Muscle layer of duodenum (tissue), 2 donors: ENCODE data around the gene BSCL2.
"Not testable (repeated sequence)": the region's sequence is repeated elsewhere in the genome, so short reads cannot be mapped to it uniquely, and the experiment has no call there.

ENCODE experiments used
- H3K27ac ChIP-seq: one replicate; pipeline ENCODE4 v1.7.0; 2013; ENCODE audit warnings: mild to moderate bottlenecking, low read length
- H3K27me3 ChIP-seq: one replicate; pipeline ENCODE4 v1.7.0; 2013; ENCODE audit warnings: low read depth, mild to moderate bottlenecking, control low read depth, low read length
- H3K36me3 ChIP-seq, 2 donors: one replicate each; pipeline ENCODE4 v1.7.0; 2013; ENCODE audit warnings: low read length in 2 of 2, control low read depth in 1 of 2, mild to moderate bottlenecking in 1 of 2; ENCODE audit not compliant: insufficient read depth in 2 of 2, control insufficient read depth in 1 of 2
- H3K4me1 ChIP-seq, 2 donors: one replicate each; pipeline ENCODE4 v1.7.0; 2013; ENCODE audit warnings: low read length in 2 of 2, mild to moderate bottlenecking in 2 of 2, control low read depth in 1 of 2, moderate library complexity in 1 of 2; ENCODE audit not compliant: insufficient read depth in 2 of 2, control insufficient read depth in 1 of 2
- H3K4me3 ChIP-seq, 2 donors: one replicate each; pipeline ENCODE4 v1.7.0; 2013; ENCODE audit warnings: low read length in 2 of 2, low read depth in 1 of 2, mild to moderate bottlenecking in 1 of 2
- H3K9me3 ChIP-seq, 2 donors: one replicate each; pipeline ENCODE4 v1.7.0; 2013; ENCODE audit warnings: low read length in 2 of 2, control low read depth in 1 of 2, mild to moderate bottlenecking in 1 of 2; ENCODE audit not compliant: control insufficient read depth in 1 of 2
- donor health status: healthy.

Gene BSCL2

DNA sequence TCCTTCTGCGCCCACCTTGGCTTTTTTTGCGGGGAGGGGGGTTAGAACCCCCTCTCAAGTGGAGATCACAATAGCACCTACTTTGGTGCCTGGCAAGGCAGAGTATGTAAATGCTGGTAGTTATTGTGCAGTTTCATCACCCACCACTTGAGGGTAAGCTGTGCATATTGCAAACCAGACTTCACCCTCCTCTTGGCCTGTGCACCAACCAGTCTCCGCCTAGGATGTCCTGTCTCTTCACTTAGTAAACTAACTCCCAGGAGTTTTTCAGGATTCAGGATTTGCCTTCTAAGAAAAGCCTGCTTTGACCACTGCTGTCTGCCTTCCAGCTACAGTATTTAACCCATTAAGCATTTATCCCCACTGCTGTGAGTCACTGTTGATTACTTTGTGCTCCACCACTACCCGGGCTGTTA lies 26.4 kb downstream of the BSCL2 start:
- no peaks in the 10 kb centered on the region for H3K27me3 ChIP-seq
- peaks cover 13 to 19% of the 10 kb centered on the region in 2 donors for H3K36me3 ChIP-seq
- H3K27ac ChIP-seq: no peak overlapping the region
- H3K4me1 ChIP-seq: peaks cover 6 to 26% of the 10 kb centered on the region in 2 donors
- no peak overlapping the region for H3K4me3 ChIP-seq
- no peaks in the 10 kb centered on the region for H3K9me3 ChIP-seq

DNA sequence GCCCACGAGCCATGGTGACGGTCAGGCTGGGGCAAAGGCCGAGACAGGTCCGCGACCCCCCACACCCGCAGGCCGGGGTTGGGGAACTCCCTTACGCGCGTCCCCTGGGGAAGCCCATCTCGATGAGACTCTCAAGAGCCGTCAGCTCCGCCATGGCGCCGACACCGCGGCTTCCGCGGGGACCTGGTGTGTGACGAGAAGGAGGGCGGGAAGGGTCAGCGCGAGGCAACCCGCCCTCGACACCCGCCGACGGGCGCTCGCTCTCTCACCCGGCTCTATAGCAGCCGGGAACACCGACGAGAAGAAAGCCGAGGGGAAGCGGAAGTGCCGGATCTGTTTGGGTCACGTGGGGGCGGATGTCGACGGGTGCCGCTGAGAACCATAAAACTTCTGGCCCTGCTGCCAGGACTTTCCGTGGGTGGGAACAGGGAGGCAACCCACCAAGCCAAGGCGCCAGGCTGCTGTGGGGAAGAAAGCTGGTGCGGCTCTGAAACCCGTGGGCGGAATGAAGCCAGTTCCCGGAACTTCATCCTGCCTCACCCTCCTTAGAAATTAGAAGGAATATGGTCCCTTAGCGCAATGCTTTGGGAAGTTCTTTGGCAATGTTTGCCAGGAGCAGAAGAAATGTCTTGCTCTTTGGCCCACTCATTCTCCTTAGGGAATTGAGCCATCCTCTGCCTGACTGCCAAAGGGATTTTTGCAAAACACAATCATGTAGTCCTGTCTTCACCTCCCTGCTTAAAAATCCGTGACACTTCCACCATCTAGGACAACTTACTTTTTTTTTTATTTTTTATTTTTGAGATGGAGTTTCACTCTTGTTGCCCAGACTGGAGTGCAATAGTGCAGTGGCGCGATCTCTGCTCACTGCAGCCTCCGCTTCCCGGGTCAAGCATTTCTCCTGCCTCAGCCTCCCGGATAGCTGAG lies 28.2 kb downstream of the BSCL2 start, which contains the start of gene UBXN1:
Gene UBXN1, minus strand, starts transcription at position 304 of the 927 bp plus-strand sequence. Its CDS starts 150 bp downstream, at position 154.
- Histone ChIP-seq H3K4me3 (peak within 1 kb of the TSS; percentile 84 to 96), H3K36me3 (peaks cover 13 to 24% of the 10 kb centered on the region in 2 donors), H3K27ac (peak within 1 kb of the TSS; percentile 83), H3K27me3 (no peaks in the 10 kb centered on the region), H3K9me3 (no peaks in the 10 kb centered on the region), H3K4me1 (peaks cover 6 to 26% of the 10 kb centered on the region in 2 donors)

DNA sequence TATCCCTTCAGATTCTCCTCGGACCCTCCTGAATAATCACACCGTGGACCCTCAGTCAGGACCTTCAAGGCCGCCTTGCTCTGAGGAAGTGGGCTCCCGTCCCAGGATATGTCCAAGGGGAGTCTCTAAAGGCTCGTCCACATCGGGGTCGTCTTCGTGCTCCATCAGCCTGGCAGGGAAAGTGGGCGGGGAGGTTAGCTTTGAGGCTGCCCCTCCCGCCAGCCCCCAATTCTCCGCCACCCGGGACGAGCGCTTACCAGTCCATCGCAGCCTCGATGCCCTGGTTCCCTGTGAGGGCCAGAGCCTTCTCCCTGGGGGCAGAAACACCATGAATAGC lies 28.8 kb downstream of the BSCL2 start:
- H3K4me3 ChIP-seq: peak overlapping the region; percentile 84 to 96
- peak overlapping the region; percentile 83 for H3K27ac ChIP-seq
- peaks cover 13 to 24% of the 10 kb centered on the region in 2 donors for H3K36me3 ChIP-seq
- no peaks in the 10 kb centered on the region for H3K9me3 ChIP-seq
- peaks cover 6 to 29% of the 10 kb centered on the region in 2 donors for H3K4me1 ChIP-seq
- no peaks in the 10 kb centered on the region for H3K27me3 ChIP-seq

DNA sequence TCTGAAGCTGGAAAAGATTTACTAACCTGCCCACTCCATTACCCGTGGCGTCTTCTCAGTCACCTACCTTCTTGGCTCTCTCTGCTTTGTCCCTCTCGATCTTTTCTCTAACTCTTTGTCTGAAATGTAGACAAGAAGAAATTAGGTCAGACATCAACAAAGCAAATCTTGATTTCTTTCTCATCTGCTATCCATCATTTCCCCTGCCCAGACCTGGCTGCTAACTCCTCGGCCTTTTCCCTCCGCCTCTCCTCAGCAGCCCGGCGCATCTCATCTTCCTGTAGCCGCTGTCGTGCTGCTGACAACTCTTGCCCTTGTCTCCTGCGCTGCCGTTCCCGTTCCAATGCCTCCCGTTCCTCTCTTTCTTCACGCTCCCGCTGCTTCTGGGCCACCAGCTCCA lies 29.5 kb downstream of the BSCL2 start:
- H3K27ac ChIP-seq: peak overlapping the region; percentile 83
- peaks cover 6 to 35% of the 10 kb centered on the region in 2 donors for H3K4me1 ChIP-seq
- H3K27me3 ChIP-seq: no peaks in the 10 kb centered on the region
- peak overlapping the region; percentile 84 to 96 for H3K4me3 ChIP-seq
- H3K9me3 ChIP-seq: no peaks in the 10 kb centered on the region
- H3K36me3 ChIP-seq: peaks cover 13 to 24% of the 10 kb centered on the region in 2 donors

DNA sequence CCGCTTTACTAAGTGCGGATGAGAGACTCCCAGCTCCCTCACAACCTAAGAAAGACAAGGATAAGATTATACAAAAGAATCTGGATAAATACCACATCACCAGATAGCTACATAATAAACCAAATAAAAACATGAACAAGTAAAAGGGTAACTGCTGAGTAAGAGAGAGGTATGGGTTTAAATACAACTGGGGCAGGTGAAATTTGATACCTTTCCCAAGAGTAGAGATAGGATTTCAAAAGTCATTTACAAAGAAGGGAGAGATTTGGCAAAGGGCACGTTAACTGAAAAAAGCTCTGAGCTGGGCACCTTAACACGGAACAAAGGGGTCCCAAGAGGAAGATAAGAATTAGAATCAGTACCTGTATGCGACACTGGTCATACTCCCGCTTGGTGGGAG lies 30.1 kb downstream of the BSCL2 start:
- no peak overlapping the region for H3K4me3 ChIP-seq

DNA sequence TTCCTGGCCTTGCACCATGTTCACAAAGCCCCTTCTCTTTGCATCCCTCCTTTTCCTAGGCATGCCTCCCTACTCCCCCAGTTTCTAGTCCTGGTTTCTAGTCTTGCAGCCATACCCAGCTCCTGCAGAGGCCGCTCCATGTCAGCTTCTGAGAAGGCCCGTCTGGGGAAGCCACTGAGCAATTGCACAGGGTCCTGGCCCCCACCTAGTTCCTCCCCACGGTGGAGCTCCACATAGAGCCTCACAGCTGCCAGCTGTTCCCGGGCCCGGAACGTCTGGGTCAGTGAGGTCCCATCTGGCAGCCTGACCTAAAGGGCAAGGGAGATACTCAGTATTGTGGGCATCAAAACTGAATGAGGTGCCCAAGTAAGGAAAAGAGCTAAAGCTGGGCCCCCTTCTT lies 30.5 kb downstream of the BSCL2 start:
- Histone ChIP-seq H3K9me3 (no peaks in the 10 kb centered on the region), H3K4me1 (peaks cover 6 to 41% of the 10 kb centered on the region in 2 donors), H3K27me3 (no peaks in the 10 kb centered on the region), H3K27ac (no peak overlapping the region), H3K36me3 (peaks cover 13 to 24% of the 10 kb centered on the region in 2 donors), H3K4me3 (no peak overlapping the region)

More for the DNA sequence above, 30.1 kb downstream of the BSCL2 start:
- Histone ChIP-seq H3K27ac (no peak overlapping the region), H3K9me3 (no peaks in the 10 kb centered on the region), H3K27me3 (no peaks in the 10 kb centered on the region), H3K4me1 (peaks cover 6 to 41% of the 10 kb centered on the region in 2 donors), H3K36me3 (peaks cover 13 to 24% of the 10 kb centered on the region in 2 donors)

DNA sequence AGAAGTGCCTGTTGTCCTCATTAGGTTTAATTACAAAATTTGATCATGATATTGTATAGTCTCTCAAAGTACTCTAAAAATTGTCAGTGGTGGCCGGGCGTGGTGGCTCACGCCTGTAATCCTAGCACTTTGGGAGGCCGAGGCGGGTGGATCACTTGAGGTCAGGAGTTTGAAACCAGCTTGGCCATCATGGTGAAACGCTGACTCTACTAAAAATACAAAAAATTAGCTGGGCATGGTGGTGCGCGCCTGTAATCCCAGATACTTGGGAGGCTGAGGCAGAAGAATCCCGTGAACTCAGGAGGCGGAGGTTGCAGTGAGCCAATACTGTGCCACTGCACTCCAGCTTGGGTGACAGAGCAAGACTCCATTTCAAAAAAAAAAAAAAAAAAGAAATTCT lies 31.8 kb downstream of the BSCL2 start:
- Histone ChIP-seq H3K4me1 (peaks cover 6 to 47% of the 10 kb centered on the region in 2 donors), H3K36me3 (peaks cover 13 to 24% of the 10 kb centered on the region in 2 donors)
- H3K27me3 ChIP-seq, H3K27ac ChIP-seq, H3K4me3 ChIP-seq, H3K9me3 ChIP-seq: not testable (repeated sequence)

DNA sequence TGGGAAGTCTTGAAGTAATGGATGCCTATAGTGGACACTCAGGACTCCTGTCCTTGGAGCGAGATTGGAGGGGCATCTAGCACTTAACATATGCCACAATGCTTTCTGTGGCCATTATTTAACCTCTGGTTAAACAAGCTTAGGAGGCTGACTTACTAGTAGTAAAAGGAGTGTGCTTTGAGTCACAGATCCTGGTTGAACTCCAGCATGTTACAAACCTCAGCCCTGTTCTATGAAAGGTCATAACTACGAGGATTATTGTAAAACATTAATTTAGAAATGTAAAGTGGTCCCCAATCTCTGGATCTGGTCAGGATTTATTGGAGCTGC lies 34.1 kb downstream of the BSCL2 start:
- H3K4me1 ChIP-seq: peaks cover 4 to 41% of the 10 kb centered on the region in 2 donors
- peak overlapping the region in 1 of 2 donors; percentile 95 for H3K4me3 ChIP-seq
- peaks cover 13 to 24% of the 10 kb centered on the region in 2 donors for H3K36me3 ChIP-seq
- no peaks in the 10 kb centered on the region for H3K9me3 ChIP-seq
- no peak overlapping the region for H3K27ac ChIP-seq
- no peaks in the 10 kb centered on the region for H3K27me3 ChIP-seq

DNA sequence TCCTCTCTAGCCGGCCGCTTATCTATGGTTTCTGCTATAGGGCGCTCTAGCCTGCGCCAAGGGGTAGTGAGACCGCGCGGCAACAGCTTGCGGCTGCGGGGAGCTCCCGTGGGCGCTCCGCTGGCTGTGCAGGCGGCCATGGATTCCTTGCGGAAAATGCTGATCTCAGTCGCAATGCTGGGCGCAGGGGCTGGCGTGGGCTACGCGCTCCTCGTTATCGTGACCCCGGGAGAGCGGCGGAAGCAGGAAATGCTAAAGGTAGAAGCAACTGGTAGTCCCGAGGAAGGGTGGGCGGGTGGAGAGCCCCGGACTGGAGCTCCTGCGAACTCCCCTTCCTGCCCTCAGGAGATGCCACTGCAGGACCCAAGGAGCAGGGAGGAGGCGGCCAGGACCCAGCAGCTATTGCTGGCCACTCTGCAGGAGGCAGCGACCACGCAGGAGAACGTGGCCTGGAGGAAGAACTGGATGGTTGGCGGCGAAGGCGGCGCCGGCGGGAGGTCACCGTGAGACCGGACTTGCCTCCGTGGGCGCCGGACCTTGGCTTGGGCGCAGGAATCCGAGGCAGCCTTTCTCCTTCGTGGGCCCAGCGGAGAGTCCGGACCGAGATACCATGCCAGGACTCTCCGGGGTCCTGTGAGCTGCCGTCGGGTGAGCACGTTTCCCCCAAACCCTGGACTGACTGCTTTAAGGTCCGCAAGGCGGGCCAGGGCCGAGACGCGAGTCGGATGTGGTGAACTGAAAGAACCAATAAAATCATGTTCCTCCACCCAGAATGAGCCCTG lies 35.4 kb downstream of the BSCL2 start, which contains the start of the genes LBHD1 and UQCC3:
Gene LBHD1, minus strand, starts transcription at position 660 of the 782 bp plus-strand sequence. CDS start 2,236 bp downstream, outside the sequence.
Gene UQCC3, plus strand, starts transcription at position 66 of the 782 bp plus-strand sequence. Its CDS starts 73 bp downstream, at position 139.
- Histone ChIP-seq H3K27me3 (no peaks in the 10 kb centered on the region), H3K27ac (peak within 1 kb of the TSS; percentile 95), H3K36me3 (peaks cover 11 to 14% of the 10 kb centered on the region in 2 donors), H3K4me3 (peak within 1 kb of the TSS; percentile 77 to 95), H3K4me1 (peaks cover 9 to 40% of the 10 kb centered on the region in 2 donors), H3K9me3 (no peaks in the 10 kb centered on the region)

DNA sequence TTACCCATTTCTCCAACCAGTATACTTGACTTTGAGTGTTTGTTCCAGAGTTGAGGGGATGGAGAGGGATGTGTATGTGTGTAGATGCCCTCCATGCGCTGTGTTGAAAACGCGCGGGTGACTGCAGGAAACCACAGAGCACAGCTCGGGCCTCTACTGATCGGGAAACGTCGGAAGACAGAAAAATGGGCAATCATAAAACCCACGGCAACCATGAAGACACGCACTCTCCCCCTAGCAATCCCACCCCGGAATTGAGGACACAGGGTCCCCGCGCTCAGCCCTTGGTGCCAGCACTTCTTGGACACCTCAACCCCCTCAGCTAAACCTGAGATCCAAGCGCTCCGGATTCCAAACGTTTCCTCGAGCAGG lies 36.0 kb downstream of the BSCL2 start:
- Histone ChIP-seq H3K9me3 (no peaks in the 10 kb centered on the region), H3K27ac (peak overlapping the region; percentile 95), H3K36me3 (peaks cover 6 to 8% of the 10 kb centered on the region in 2 donors), H3K4me3 (peak overlapping the region; percentile 77 to 95), H3K4me1 (peaks cover 15 to 40% of the 10 kb centered on the region in 2 donors), H3K27me3 (no peaks in the 10 kb centered on the region)
